DOHH2 (cell line): Measurements from ENCODE around the gene GYPC.

Experiments used
- CTCF ChIP-seq: fragments of 200-600 bp; sonication (generic); IDR thresholded peaks from one replicate; pipeline ENCODE4 v1.5.1; 2014; ENCODE audit warnings: antibody characterized with exemption, mild to moderate bottlenecking, low read depth, low read length; ENCODE audit not compliant: poor library complexity, severe bottlenecking
- EZH2phosphoT487 ChIP-seq: fragments of 200-600 bp; sonication (generic); IDR thresholded peaks from 2 replicates; pipeline ENCODE4 v1.6.1; 2017; ENCODE audit warnings: borderline replicate concordance, mild to moderate bottlenecking, antibody characterized with exemption, low read length, moderate library complexity, mixed read lengths

- TF ChIP-seq CTCF (no peak), EZH2phosphoT487 (no peak)
Measured at GRCh38 chr2:126644630-126645191, 11.2 kb upstream of the GYPC start.
